ENCODE results near the gene METTL15. TPM values are rescaled to one million over a fixed set of nuclear protein-coding genes. Genes with fewer than 3 reads are reported as not detected.

METTL15 gene
- total and polyA plus RNA-seq, 2 of the 8 experiments (the other 6 are each of a cell fraction or from before 2014, with no cell fraction given), result 5.4 to 10.5 TPM

DNA sequence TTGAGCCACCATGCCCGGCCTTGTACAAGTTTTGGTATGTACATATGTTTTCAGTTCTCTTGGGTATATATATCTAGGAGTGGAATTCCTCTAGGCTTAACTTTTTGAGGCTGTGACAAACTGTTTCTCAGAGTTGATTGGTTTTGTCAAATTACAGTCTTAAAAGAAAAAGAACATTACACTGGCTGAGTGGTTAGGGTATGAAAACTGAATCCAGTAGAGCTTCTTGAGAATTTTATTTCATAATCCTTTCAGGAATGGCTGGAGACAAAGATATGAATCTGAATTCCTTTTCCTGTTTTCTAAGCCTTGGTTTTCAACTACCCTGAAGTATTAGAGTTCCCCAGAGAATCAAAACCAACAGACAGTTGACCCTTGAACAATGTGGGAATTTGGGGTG lies 6.5 kb downstream of the METTL15 start:
- ChIA-PET CTCF (ENCODE audit: partially characterized antibody) (no interaction called here), POLR2A (ENCODE audit: partially characterized antibody) (no interaction called here)
- Histone ChIP-seq H3K56ac (replicated peaks; ENCODE audit: insufficient read length, low read depth, low read length) (no peak overlapping the region), H2BK5ac (ENCODE audit: low read depth, low read length) (no peak overlapping the region), H2BK12ac (ENCODE audit: low read depth, low read length) (no peak overlapping the region), H4K8ac (ENCODE audit: extremely low read depth, insufficient read depth, low read length) (no peak overlapping the region), H3K23me2 (ENCODE audit: low read depth, low read length) (no peaks in the 10 kb centered on the region), H2AFZ (ENCODE audit: low read length) (no peak overlapping the region), H4K20me1 (replicated peaks in 1 of 2; ENCODE audit: control insufficient read depth in 1 of 2, insufficient read depth in 2 of 2, low read length in 2 of 2) (no peaks in the 10 kb centered on the region), H3K79me2 (ENCODE audit: control insufficient read depth in 1 of 2, insufficient read depth in 2 of 2, low read length in 2 of 2) (peaks cover 0 to 29% of the 10 kb centered on the region in 2 experiments; a peak in 2 of 4 replicates), H3K23ac (ENCODE audit: insufficient read length) (no peak overlapping the region), H3K4me2 (ENCODE audit: insufficient read depth in 1 of 2, low read depth in 2 of 2, low read length in 2 of 2) (no peak overlapping the region), H3K4ac (replicated peaks; ENCODE audit: insufficient read length, low read depth, low read length) (no peak overlapping the region), H3K4me1 (replicated peaks in 1 of 4; ENCODE audit: control insufficient read depth in 3 of 4, insufficient read depth in 4 of 4, low read length in 3 of 4) (no peaks in the 10 kb centered on the region), H4K5ac (ENCODE audit: insufficient read length, low read depth, low read length) (no peak overlapping the region), H3K9me3 (ENCODE audit: insufficient read depth in 2 of 2, low read depth in 1 of 2, low read length in 1 of 2) (no peaks in the 10 kb centered on the region), H2BK20ac (ENCODE audit: low read length) (no peak overlapping the region), H3K36me3 (ENCODE audit: control insufficient read depth in 2 of 4, insufficient read depth in 4 of 4, low read length in 3 of 4) (no peaks in the 10 kb centered on the region; a peak in 1 of 8 replicates), H3K14ac (ENCODE audit: insufficient read length) (no peak overlapping the region), H3K4me3 (ENCODE audit: extremely low read depth in 1 of 4, insufficient read depth in 2 of 4, low read depth in 3 of 4, low read length in 4 of 4) (no peak overlapping the region), H2AK5ac (ENCODE audit: low read depth, low read length) (no peak overlapping the region), H3K9ac (replicated peaks in 1 of 4; ENCODE audit: extremely low read depth in 1 of 4, low read depth in 3 of 4, low read length in 3 of 4) (no peak overlapping the region), H3K79me1 (ENCODE audit: low read depth, low read length) (no peaks in the 10 kb centered on the region; the same call in 1 of the 2 replicates), H3K27me3 (replicated peaks in 1 of 4; ENCODE audit: control insufficient read depth in 3 of 4, extremely low read depth in 1 of 4, insufficient read depth in 3 of 4, low read length in 3 of 4) (no peaks in the 10 kb centered on the region), H2BK120ac (replicated peaks; ENCODE audit: low read depth, low read length) (no peak overlapping the region), H3K18ac (ENCODE audit: extremely low read depth, low read length) (no peak overlapping the region), H4K91ac (replicated peaks; ENCODE audit: insufficient read length, low read length) (no peak overlapping the region), H2BK15ac (ENCODE audit: low read length) (no peak overlapping the region), H3K27ac (ENCODE audit: low read depth, low read length) (no peak overlapping the region)
- FAIRE-seq (no peak), DNase-seq (ENCODE audit: low read depth in 1 of 2, low spot score in 2 of 2) (no peak)
- 91% methylated on average over 1 of the region's 1 CpG; no CpG with 5 or more reads in 1 of the 2 experiments for WGBS, 2 experiments (ENCODE audit: extremely low coverage in 1 of 2, insufficient coverage in 1 of 2, insufficient read length in 1 of 2, insufficient replicate concordance in 2 of 2, low coverage in 1 of 2, low lambda C conversion rate in 2 of 2, missing lambda C conversion rate in 1 of 2)
- TF ChIP-seq TAF1 (IDR thresholded peaks at IDR 0.05; ENCODE audit: low read depth, low read length), result no peak
- TF ChIP-seq, protein P1, sequence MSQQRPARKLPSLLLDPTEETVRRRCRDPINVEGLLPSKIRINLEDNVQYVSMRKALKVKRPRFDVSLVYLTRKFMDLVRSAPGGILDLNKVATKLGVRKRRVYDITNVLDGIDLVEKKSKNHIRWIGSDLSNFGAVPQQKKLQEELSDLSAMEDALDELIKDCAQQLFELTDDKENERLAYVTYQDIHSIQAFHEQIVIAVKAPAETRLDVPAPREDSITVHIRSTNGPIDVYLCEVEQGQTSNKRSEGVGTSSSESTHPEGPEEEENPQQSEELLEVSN (IDR thresholded peaks at IDR 0.05), result no peak
- TF ChIP-seq TCF12 (IDR thresholded peaks at IDR 0.05; ENCODE audit: low read depth, low read length), result no peak
- TF ChIP-seq CTBP2 (IDR thresholded peaks at IDR 0.05; ENCODE audit: borderline replicate concordance, insufficient read depth, insufficient read length, low read length), result no peak
- no peak for TF ChIP-seq CEBPB (IDR thresholded peaks at IDR 0.05; ENCODE audit: low read depth, low read length)
- TF ChIP-seq JUN (IDR thresholded peaks at IDR 0.05; ENCODE audit: low read depth, low read length), result no peak
- TF ChIP-seq, protein P2, sequence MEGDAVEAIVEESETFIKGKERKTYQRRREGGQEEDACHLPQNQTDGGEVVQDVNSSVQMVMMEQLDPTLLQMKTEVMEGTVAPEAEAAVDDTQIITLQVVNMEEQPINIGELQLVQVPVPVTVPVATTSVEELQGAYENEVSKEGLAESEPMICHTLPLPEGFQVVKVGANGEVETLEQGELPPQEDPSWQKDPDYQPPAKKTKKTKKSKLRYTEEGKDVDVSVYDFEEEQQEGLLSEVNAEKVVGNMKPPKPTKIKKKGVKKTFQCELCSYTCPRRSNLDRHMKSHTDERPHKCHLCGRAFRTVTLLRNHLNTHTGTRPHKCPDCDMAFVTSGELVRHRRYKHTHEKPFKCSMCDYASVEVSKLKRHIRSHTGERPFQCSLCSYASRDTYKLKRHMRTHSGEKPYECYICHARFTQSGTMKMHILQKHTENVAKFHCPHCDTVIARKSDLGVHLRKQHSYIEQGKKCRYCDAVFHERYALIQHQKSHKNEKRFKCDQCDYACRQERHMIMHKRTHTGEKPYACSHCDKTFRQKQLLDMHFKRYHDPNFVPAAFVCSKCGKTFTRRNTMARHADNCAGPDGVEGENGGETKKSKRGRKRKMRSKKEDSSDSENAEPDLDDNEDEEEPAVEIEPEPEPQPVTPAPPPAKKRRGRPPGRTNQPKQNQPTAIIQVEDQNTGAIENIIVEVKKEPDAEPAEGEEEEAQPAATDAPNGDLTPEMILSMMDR (IDR thresholded peaks at IDR 0.05; ENCODE audit: control extremely low read depth in 1 of 3, insufficient read depth in 1 of 3, low read depth in 1 of 3, low read length in 3 of 3), result no peak
- no peak for TF ChIP-seq CBX5 (IDR thresholded peaks at IDR 0.05; ENCODE audit: low read depth, low read length)
- no peak for TF ChIP-seq GABPA (IDR thresholded peaks at IDR 0.05; ENCODE audit: borderline replicate concordance, insufficient read depth, low read length)
- no peak for TF ChIP-seq SUZ12 (IDR thresholded peaks at IDR 0.05; ENCODE audit: low read length)
- TF ChIP-seq PHF8 (conservative IDR thresholded peaks at IDR 0.05; ENCODE audit: low read depth, low read length), result no peak
- TF ChIP-seq SP1 (IDR thresholded peaks at IDR 0.05; ENCODE audit: low read depth, low read length), result no peak
